HCT116 (cell line): ENCODE measurements around the gene CDRT15.

Experiments used
- CEBPB ChIP-seq: IDR thresholded peaks from 2 replicates; pipeline ENCODE4 v1.6.1; 2012; ENCODE audit warnings: low read depth
- EGR1 ChIP-seq: IDR thresholded peaks from 2 replicates; pipeline ENCODE4 v1.6.1; 2012; ENCODE audit warnings: low read depth
- EZH2phosphoT487 ChIP-seq: fragments of 200-600 bp; IDR thresholded peaks from 2 replicates; pipeline ENCODE4 v1.6.1; 2018; ENCODE audit warnings: antibody characterized with exemption, borderline replicate concordance
- FOSL1 ChIP-seq: IDR thresholded peaks from 2 replicates; pipeline ENCODE4 v1.6.1; 2012; ENCODE audit warnings: low read depth
- MAX ChIP-seq: IDR thresholded peaks from 2 replicates; pipeline ENCODE4 v1.6.1; 2012
- POLR2A ChIP-seq: IDR thresholded peaks from 2 replicates; pipeline ENCODE4 v1.7.0; 2011; ENCODE audit warnings: borderline replicate concordance; ENCODE audit not compliant: insufficient read depth, insufficient read length; ENCODE audit errors: extremely low read depth
- POLR2AphosphoS5 ChIP-seq: IDR thresholded peaks from 2 replicates; pipeline ENCODE4 v1.6.1; 2011; ENCODE audit warnings: mild to moderate bottlenecking, low read depth, low read length, moderate library complexity
- RAD21 ChIP-seq: IDR thresholded peaks from 2 replicates; pipeline ENCODE4 v1.6.1; 2012; ENCODE audit warnings: low read depth, mild to moderate bottlenecking
- REST ChIP-seq: IDR thresholded peaks from 2 replicates; pipeline ENCODE4 v1.6.1; 2012; ENCODE audit warnings: low read depth
- SIN3A ChIP-seq: IDR thresholded peaks from 2 replicates; pipeline ENCODE4 v1.6.1; 2012; ENCODE audit warnings: low read depth
- ZNF274 ChIP-seq: fragments of 200-500 bp; sonication (Bioruptor generic); IDR thresholded peaks from 2 replicates; pipeline ENCODE4 v1.6.1; 2014; ENCODE audit warnings: mild to moderate bottlenecking, low read depth, low read length, inconsistent platforms
- TF ChIP-seq, protein P1 (sequence below): IDR thresholded peaks from 2 replicates; pipeline ENCODE4 v1.6.1; 2012
- TF ChIP-seq, protein P2 (sequence below), 3 experiments: fragments of 200-600 bp in 1 of 3; sonication (generic) in 1 of 3; IDR thresholded peaks in 2 of 3; conservative IDR thresholded peaks in 1 of 3; 2 replicates each; pipeline ENCODE4 v1.5.1; 2012 to 2017; ENCODE audit warnings: low read depth in 2 of 3, low read length in 2 of 3, antibody characterized with exemption in 1 of 3, borderline replicate concordance in 1 of 3, control low read depth in 1 of 3, mild to moderate bottlenecking in 1 of 3, mixed read lengths in 1 of 3, mixed run types in 1 of 3, moderate library complexity in 1 of 3; ENCODE audit not compliant: insufficient read depth in 1 of 3

- TF ChIP-seq, protein P1, sequence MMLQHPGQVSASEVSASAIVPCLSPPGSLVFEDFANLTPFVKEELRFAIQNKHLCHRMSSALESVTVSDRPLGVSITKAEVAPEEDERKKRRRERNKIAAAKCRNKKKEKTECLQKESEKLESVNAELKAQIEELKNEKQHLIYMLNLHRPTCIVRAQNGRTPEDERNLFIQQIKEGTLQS, result no peak
- TF ChIP-seq EZH2phosphoT487, result no peak
- no peak for TF ChIP-seq SIN3A
- TF ChIP-seq, protein P2, sequence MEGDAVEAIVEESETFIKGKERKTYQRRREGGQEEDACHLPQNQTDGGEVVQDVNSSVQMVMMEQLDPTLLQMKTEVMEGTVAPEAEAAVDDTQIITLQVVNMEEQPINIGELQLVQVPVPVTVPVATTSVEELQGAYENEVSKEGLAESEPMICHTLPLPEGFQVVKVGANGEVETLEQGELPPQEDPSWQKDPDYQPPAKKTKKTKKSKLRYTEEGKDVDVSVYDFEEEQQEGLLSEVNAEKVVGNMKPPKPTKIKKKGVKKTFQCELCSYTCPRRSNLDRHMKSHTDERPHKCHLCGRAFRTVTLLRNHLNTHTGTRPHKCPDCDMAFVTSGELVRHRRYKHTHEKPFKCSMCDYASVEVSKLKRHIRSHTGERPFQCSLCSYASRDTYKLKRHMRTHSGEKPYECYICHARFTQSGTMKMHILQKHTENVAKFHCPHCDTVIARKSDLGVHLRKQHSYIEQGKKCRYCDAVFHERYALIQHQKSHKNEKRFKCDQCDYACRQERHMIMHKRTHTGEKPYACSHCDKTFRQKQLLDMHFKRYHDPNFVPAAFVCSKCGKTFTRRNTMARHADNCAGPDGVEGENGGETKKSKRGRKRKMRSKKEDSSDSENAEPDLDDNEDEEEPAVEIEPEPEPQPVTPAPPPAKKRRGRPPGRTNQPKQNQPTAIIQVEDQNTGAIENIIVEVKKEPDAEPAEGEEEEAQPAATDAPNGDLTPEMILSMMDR (IDR thresholded peaks at IDR 0.05 in 2 of 3, conservative IDR thresholded peaks at IDR 0.05 in 1 of 3; ENCODE audit: borderline replicate concordance in 1 of 3, insufficient read depth in 1 of 3, low read depth in 2 of 3, low read length in 2 of 3), result no peak
- TF ChIP-seq EGR1, result no peak
- no peak for TF ChIP-seq POLR2A
- no peak for TF ChIP-seq REST
- TF ChIP-seq RAD21, result no peak
- no peak for TF ChIP-seq ZNF274
- no peak for TF ChIP-seq CEBPB
- no peak for TF ChIP-seq POLR2AphosphoS5
- TF ChIP-seq MAX, result no peak
- TF ChIP-seq FOSL1, result no peak
These were observed 34.7 kb downstream of the CDRT15 start for GRCh38 chr17:14201988-14202380.
